Measurements from ENCODE around the gene SH3RF3.

DNA sequence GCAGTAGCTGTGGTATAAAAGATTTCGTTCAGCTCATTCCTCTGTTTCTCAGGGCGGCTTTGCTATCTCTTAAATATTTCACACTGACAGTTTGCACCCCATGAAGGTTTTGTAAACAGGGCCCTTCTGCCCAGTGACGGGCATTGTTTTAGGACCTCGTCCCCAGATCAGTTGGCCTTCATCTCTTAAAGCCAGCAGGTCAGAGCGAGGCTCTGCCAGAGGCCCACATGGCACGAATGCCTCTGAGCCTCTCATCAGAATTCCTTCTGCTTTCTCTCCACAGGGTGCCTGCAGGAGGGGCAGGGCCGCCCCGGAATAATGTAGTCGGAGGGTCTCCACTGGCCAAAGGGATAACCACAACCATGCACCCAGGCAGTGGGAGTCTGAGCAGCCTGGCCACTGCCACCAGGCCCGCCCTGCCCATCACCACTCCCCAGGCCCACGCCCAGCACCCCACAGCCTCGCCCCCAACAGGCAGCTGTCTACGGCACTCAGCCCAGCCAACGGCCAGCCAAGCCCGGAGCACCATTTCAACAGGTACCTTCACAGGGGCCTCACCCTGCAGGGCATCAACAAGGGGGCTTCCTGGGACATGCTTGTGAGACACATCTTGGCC, 307.7 kb downstream of the SH3RF3 start:
- TF ChIP-seq, protein P1, sequence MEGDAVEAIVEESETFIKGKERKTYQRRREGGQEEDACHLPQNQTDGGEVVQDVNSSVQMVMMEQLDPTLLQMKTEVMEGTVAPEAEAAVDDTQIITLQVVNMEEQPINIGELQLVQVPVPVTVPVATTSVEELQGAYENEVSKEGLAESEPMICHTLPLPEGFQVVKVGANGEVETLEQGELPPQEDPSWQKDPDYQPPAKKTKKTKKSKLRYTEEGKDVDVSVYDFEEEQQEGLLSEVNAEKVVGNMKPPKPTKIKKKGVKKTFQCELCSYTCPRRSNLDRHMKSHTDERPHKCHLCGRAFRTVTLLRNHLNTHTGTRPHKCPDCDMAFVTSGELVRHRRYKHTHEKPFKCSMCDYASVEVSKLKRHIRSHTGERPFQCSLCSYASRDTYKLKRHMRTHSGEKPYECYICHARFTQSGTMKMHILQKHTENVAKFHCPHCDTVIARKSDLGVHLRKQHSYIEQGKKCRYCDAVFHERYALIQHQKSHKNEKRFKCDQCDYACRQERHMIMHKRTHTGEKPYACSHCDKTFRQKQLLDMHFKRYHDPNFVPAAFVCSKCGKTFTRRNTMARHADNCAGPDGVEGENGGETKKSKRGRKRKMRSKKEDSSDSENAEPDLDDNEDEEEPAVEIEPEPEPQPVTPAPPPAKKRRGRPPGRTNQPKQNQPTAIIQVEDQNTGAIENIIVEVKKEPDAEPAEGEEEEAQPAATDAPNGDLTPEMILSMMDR (IDR thresholded peaks at IDR 0.05) = no peak
- no peak for TF ChIP-seq POLR2A (IDR thresholded peaks at IDR 0.05)
- TF ChIP-seq POLR2AphosphoS5 (IDR thresholded peaks at IDR 0.05) = no peak

Data from breast epithelium (tissue), 3 donors.